OCI-LY3 (cell line): Measurements from ENCODE around the gene KIR3DL3.

Experiments used
- EZH2phosphoT487 ChIP-seq: fragments of 200-600 bp; shearing (Covaris generic); IDR thresholded peaks from 2 replicates; pipeline ENCODE4 v1.6.1; 2018; ENCODE audit warnings: antibody characterized with exemption, mixed run types, low read depth
- TF ChIP-seq, protein P1 (sequence below): fragments of 200-600, 300-600 bp; sonication (generic); IDR thresholded peaks from 2 replicates; pipeline ENCODE4 v1.5.1; 2014; ENCODE audit warnings: antibody characterized with exemption, low read length, low read depth

DNA sequence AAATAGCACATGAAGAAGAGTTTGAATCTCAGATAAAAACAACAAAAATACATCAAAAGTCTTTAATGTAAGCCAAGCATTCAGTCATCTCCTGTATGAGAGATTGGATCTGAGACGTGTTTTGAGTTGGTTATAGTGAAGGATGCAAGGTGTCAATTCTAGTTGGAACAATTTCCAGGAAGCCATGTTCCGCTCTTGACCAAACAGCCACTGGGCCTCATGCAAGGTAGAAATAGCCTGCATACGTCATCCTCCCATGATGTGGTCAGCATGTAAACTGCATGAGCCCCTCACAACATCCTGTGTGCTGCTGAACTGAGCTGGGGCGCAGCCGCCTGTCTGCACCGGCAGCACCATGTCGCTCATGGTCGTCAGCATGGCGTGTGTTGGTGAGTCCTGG, at the start of gene KIR3DL3:
- TF ChIP-seq, protein P1, sequence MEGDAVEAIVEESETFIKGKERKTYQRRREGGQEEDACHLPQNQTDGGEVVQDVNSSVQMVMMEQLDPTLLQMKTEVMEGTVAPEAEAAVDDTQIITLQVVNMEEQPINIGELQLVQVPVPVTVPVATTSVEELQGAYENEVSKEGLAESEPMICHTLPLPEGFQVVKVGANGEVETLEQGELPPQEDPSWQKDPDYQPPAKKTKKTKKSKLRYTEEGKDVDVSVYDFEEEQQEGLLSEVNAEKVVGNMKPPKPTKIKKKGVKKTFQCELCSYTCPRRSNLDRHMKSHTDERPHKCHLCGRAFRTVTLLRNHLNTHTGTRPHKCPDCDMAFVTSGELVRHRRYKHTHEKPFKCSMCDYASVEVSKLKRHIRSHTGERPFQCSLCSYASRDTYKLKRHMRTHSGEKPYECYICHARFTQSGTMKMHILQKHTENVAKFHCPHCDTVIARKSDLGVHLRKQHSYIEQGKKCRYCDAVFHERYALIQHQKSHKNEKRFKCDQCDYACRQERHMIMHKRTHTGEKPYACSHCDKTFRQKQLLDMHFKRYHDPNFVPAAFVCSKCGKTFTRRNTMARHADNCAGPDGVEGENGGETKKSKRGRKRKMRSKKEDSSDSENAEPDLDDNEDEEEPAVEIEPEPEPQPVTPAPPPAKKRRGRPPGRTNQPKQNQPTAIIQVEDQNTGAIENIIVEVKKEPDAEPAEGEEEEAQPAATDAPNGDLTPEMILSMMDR, result no peak
- TF ChIP-seq EZH2phosphoT487, result no peak
